T47D (cell line): ENCODE results near the gene KLK7.

ENCODE experiments used
- DNase-seq, 2 experiments: peaks; one replicate each; pipeline versions ENCODE4 v3.0.0 to v3.0.0-alpha.2; 2011 to 2012; ENCODE audit warnings: low read depth in 1 of 2, low spot score in 1 of 2
- JUND ChIP-seq: IDR thresholded peaks from 2 replicates; pipeline ENCODE4 v1.6.1; 2012; ENCODE audit warnings: low read depth
- in situ Hi-C: cut with HindIII; loops from 2 replicates; pipeline ENCODE4 v1.10.0; 2016; ENCODE audit warnings: low sequenced_read_pairs, low pct_unique_long_range_greater_than_20kb

Gene KLK7

GRCh38 chr19:51020988-51021651 lies 37.4 kb upstream of the KLK7 start:
- in situ Hi-C loops = no loop called here
- peak in 1 of 2 experiments; percentile 74 for DNase-seq
- TF ChIP-seq JUND = no peak

- in situ Hi-C loops = no loop called here
- no peak for TF ChIP-seq JUND
- no peak for DNase-seq
These were observed 35.8 kb upstream of the KLK7 start, which contains the start of gene KLK10 for GRCh38 chr19:51019544-51019925. TSS of gene KLK10 (minus strand) at chr19:51019709. CDS start at chr19:51019130, 579 bp downstream.

GRCh38 chr19:51018745-51019543 lies 35.2 kb upstream of the KLK7 start:
- in situ Hi-C loops = no loop called here
- no peak for TF ChIP-seq JUND
- peak in 1 of 2 experiments; percentile 85 for DNase-seq

- in situ Hi-C loops = no loop called here
- DNase-seq = peak; percentile 85 to 93
- TF ChIP-seq JUND = no peak
These were observed 33.3 kb upstream of the KLK7 start for GRCh38 chr19:51016798-51017683.

GRCh38 chr19:51015691-51016267 lies 32.1 kb upstream of the KLK7 start:
- no peak for DNase-seq
- in situ Hi-C loops = no loop called here
- no peak for TF ChIP-seq JUND

GRCh38 chr19:51014242-51014641 lies 30.5 kb upstream of the KLK7 start:
- no peak for TF ChIP-seq JUND
- in situ Hi-C loops = no loop called here
- no peak for DNase-seq

- in situ Hi-C loops = no loop called here
- no peak for TF ChIP-seq JUND
- DNase-seq = no peak
These were observed 29.0 kb upstream of the KLK7 start for GRCh38 chr19:51012661-51013190.

GRCh38 chr19:51010066-51010795 lies 26.5 kb upstream of the KLK7 start:
- no peak for TF ChIP-seq JUND
- in situ Hi-C loops = no loop called here

GRCh38 chr19:51009061-51009891 lies 25.6 kb upstream of the KLK7 start:
- no peak for TF ChIP-seq JUND
- in situ Hi-C loops = no loop called here
- no peak for DNase-seq

More at GRCh38 chr19:51010066-51010795, 26.5 kb upstream of the KLK7 start:
- DNase-seq = no peak

GRCh38 chr19:51007488-51007887 lies 23.8 kb upstream of the KLK7 start:
- DNase-seq = no peak
- no peak for TF ChIP-seq JUND
- in situ Hi-C loops = no loop called here

GRCh38 chr19:51006406-51006805 lies 22.7 kb upstream of the KLK7 start:
- in situ Hi-C loops = no loop called here
- TF ChIP-seq JUND = no peak
- DNase-seq = no peak
